BE2C (cell line): ENCODE measurements around the gene EFHD1.
"Not testable (repeated sequence)": the region's sequence is repeated elsewhere in the genome, so short reads cannot be mapped to it uniquely, and the experiment has no call there.

Experiments used
- DNase-seq: peaks from one replicate; pipeline ENCODE4 v3.0.0-alpha.2; 2020
- H3K27me3 ChIP-seq: fragments of 250-450 bp; sonication (Bioruptor Pico); 2 replicates; pipeline ENCODE4 v1.5.1; 2020; ENCODE audit warnings: mild to moderate bottlenecking
- H3K36me3 ChIP-seq: fragments of 250-450 bp; sonication (Bioruptor Pico); 2 replicates; pipeline ENCODE4 v1.5.1; 2020; ENCODE audit warnings: mild to moderate bottlenecking
- H3K4me1 ChIP-seq: fragments of 250-450 bp; sonication (Bioruptor Pico); 2 replicates; pipeline ENCODE4 v1.5.1; 2020
- H3K4me3 ChIP-seq: 2 replicates; pipeline ENCODE4 v1.5.1; 2011; ENCODE audit warnings: low read depth, low read length
- H3K9me3 ChIP-seq: fragments of 250-450 bp; sonication (Bioruptor Pico); 2 replicates; pipeline ENCODE4 v1.5.1; 2020
- TF ChIP-seq, protein P1 (sequence below): IDR thresholded peaks from 2 replicates; pipeline ENCODE4 v1.5.1; 2012; ENCODE audit warnings: mild to moderate bottlenecking, low read depth, low read length

Gene EFHD1

DNA sequence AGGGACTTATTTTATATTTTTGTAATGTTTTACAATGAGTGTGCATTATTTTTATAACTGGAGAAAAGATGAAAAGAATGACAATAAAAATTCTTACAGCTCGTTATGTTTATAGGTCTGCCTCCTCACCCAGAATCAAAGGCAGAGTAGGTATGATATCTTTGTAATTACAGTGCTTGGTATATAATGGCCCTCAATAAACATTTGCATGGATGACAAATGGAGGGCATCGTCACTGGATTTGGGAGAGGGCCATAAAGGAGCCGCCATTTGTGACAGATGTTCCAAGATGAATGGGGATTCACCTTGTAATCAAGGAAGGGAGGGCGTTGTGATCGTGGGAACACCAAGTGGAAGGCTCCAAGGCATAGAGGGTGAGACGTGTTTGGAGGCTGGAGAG, 41.1 kb downstream of the EFHD1 start:
- H3K4me1 ChIP-seq: no peaks in the 10 kb centered on the region
- no peaks in the 10 kb centered on the region for H3K9me3 ChIP-seq
- TF ChIP-seq, protein P1, sequence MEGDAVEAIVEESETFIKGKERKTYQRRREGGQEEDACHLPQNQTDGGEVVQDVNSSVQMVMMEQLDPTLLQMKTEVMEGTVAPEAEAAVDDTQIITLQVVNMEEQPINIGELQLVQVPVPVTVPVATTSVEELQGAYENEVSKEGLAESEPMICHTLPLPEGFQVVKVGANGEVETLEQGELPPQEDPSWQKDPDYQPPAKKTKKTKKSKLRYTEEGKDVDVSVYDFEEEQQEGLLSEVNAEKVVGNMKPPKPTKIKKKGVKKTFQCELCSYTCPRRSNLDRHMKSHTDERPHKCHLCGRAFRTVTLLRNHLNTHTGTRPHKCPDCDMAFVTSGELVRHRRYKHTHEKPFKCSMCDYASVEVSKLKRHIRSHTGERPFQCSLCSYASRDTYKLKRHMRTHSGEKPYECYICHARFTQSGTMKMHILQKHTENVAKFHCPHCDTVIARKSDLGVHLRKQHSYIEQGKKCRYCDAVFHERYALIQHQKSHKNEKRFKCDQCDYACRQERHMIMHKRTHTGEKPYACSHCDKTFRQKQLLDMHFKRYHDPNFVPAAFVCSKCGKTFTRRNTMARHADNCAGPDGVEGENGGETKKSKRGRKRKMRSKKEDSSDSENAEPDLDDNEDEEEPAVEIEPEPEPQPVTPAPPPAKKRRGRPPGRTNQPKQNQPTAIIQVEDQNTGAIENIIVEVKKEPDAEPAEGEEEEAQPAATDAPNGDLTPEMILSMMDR: no peak
- no peak for DNase-seq
- H3K36me3 ChIP-seq: no peaks in the 10 kb centered on the region
- no peak overlapping the region for H3K4me3 ChIP-seq
- no peaks in the 10 kb centered on the region for H3K27me3 ChIP-seq

GRCh38 chr2:232675381-232675780, 42.0 kb downstream of the EFHD1 start:
- TF ChIP-seq, protein P1: no peak
- H3K4me3 ChIP-seq: no peak overlapping the region
- no peaks in the 10 kb centered on the region for H3K36me3 ChIP-seq
- no peak for DNase-seq
- no peaks in the 10 kb centered on the region for H3K9me3 ChIP-seq
- no peaks in the 10 kb centered on the region for H3K4me1 ChIP-seq
- no peaks in the 10 kb centered on the region for H3K27me3 ChIP-seq

GRCh38 chr2:232680006-232680405, 46.6 kb downstream of the EFHD1 start:
- no peaks in the 10 kb centered on the region for H3K27me3 ChIP-seq
- DNase-seq: no peak
- TF ChIP-seq, protein P1: no peak
- no peaks in the 10 kb centered on the region for H3K4me1 ChIP-seq
- H3K9me3 ChIP-seq: no peaks in the 10 kb centered on the region
- no peaks in the 10 kb centered on the region for H3K36me3 ChIP-seq
- no peak overlapping the region for H3K4me3 ChIP-seq

- Histone ChIP-seq H3K36me3 (no peaks in the 10 kb centered on the region), H3K9me3 (no peaks in the 10 kb centered on the region), H3K4me1 (no peaks in the 10 kb centered on the region), H3K27me3 (no peaks in the 10 kb centered on the region), H3K4me3 (no peak overlapping the region)
- DNase-seq: no peak
- TF ChIP-seq, protein P1: no peak
These were observed 48.1 kb downstream of the EFHD1 start for GRCh38 chr2:232681527-232681926.

DNA sequence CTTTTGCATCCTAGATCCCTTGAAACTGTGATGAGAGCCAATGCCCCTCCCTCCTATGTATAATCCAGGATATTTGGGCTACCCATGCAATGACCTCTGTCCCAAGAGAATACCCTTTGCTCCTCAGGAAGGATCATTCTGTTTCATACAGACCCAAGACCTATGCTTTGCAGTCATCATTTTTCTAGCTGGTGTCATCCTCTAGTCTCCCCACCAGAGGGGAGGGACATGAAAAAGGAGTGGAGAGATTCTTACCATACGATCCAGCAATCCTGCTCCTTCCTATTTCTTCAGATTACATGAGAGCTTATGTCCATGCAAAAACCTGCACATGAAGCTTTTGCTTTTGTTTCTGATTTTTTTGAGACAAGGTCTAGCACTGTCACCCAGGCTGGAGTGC, 50.0 kb downstream of the EFHD1 start:
- TF ChIP-seq, protein P1: no peak
- no peaks in the 10 kb centered on the region for H3K4me1 ChIP-seq
- no peak overlapping the region for H3K4me3 ChIP-seq
- no peaks in the 10 kb centered on the region for H3K9me3 ChIP-seq
- DNase-seq: no peak
- H3K27me3 ChIP-seq: no peaks in the 10 kb centered on the region
- no peaks in the 10 kb centered on the region for H3K36me3 ChIP-seq

DNA sequence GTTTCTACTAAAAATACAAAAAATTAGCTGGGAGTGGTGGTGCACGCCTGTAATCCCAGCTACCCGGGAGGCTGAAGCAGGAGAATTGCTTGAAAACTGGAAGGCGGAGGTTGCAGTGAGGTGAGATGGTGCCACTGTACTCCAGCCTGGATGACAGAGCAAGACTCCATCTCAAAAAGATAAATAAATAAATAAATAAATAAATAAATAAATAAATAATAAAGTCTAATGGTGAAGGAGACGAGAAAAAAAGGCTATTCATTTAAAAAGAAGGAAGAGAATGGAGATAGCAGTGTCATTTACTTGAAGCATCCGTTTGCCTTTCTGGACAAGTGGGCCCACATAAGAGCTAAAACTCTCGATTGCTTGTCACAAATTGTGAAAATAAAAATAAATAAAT, 52.0 kb downstream of the EFHD1 start:
- H3K4me1 ChIP-seq, H3K27me3 ChIP-seq, H3K4me3 ChIP-seq, H3K9me3 ChIP-seq, H3K36me3 ChIP-seq, DNase-seq: not testable (repeated sequence)
